22Rv1 (cell line): ENCODE data around the gene TLE1.

Source experiments
- ZFX ChIP-seq: fragments of 450-650 bp; IDR thresholded peaks from 2 replicates; pipeline ENCODE4 v1.6.1; 2017; ENCODE audit warnings: antibody characterized with exemption, borderline replicate concordance
- TF ChIP-seq, protein P1 (sequence below): fragments of 450-650 bp; IDR thresholded peaks from 2 replicates; pipeline ENCODE4 v1.5.1; 2017; ENCODE audit warnings: mild to moderate bottlenecking

DNA sequence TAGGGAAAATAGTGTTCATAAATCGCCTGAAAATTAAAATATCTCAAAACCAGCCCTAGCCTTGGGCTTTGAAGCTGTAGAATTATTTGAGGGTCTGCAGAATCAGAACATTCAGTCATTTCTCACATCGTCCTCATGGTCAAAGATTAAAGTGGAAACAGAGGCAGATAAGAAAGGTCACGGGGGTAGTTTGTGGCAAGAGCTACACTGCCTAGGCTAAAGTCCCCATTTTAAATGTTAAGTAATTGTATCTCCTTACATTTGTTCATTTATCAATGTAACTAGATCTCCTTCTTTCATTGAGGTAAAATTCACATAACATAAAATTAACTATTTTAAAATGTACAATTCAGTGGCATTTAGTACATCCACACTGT is 139.2 kb downstream of the TLE1 start:
- TF ChIP-seq, protein P1, sequence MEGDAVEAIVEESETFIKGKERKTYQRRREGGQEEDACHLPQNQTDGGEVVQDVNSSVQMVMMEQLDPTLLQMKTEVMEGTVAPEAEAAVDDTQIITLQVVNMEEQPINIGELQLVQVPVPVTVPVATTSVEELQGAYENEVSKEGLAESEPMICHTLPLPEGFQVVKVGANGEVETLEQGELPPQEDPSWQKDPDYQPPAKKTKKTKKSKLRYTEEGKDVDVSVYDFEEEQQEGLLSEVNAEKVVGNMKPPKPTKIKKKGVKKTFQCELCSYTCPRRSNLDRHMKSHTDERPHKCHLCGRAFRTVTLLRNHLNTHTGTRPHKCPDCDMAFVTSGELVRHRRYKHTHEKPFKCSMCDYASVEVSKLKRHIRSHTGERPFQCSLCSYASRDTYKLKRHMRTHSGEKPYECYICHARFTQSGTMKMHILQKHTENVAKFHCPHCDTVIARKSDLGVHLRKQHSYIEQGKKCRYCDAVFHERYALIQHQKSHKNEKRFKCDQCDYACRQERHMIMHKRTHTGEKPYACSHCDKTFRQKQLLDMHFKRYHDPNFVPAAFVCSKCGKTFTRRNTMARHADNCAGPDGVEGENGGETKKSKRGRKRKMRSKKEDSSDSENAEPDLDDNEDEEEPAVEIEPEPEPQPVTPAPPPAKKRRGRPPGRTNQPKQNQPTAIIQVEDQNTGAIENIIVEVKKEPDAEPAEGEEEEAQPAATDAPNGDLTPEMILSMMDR: no peak
- no peak for TF ChIP-seq ZFX
